ENCODE results near the gene PCDHGA8.
"Not testable (repeated sequence)": the region's sequence is repeated elsewhere in the genome, so short reads cannot be mapped to it uniquely, and the experiment has no call there.

The PCDHGA8 gene

GRCh38 chr5:141371572-141372475, 20.6 kb upstream of the PCDHGA8 start:
- no peak for DNase-seq (ENCODE audit: low read depth)

DNA sequence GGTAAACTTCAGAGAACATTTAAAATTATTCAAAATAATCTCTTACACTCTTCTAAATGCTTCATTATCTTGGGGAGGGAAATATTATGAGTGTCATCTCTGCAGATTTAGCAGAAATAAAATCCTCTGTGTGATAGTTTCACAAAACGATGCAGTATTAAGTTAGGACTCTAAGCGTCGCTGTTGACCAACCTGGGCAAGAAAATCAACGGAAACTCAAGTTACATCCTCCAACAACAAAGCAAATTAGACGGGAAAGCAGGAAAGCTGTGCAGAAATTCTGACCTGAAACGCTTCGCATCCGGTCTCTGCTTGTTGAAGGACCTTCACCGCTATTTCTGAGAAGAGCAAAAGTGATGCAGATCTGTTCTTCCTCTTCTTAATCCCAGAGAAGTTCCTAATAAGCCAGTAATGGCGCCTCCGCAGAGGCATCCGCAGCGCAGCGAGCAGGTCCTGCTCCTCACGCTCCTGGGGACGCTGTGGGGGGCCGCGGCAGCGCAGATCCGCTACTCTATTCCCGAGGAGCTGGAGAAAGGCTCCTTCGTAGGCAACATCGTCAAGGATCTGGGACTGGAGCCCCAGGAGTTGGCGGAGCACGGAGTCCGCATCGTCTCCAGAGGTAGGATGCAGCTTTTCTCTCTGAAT, 18.6 kb upstream of the PCDHGA8 start, which contains the start of gene PCDHGA6:
Gene PCDHGA6, plus strand, starts transcription at position 219 of the 645 bp plus-strand sequence. Its CDS starts 193 bp downstream, at position 412.
- DNase-seq (ENCODE audit: low read depth) = no peak

DNA sequence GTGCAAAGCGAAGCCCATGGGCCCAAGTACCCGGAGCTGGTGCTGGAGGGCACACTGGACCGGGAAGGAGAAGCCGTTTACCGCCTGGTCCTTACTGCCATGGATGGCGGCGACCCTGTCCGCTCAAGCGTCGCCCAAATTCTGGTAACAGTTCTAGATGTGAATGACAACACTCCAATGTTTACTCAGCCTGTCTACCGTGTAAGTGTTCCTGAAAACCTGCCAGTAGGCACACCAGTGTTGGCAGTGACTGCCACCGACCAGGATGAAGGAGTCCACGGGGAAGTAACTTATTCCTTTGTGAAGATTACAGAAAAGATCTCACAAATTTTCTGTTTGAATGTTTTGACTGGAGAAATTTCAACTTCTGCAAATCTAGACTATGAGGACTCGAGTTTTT, 17.8 kb upstream of the PCDHGA8 start:
- no peak for DNase-seq (ENCODE audit: low read depth)

GRCh38 chr5:141375444-141376155, 16.8 kb upstream of the PCDHGA8 start:
- DNase-seq (ENCODE audit: low read depth) = not testable (repeated sequence)

- no peak for DNase-seq (ENCODE audit: low read depth)
Observed at GRCh38 chr5:141382469-141383294, 9.8 kb upstream of the PCDHGA8 start, which contains the start of gene PCDHGA7. Gene PCDHGA7, plus strand, starts transcription at chr5:141382742. Its CDS starts 158 bp downstream, at chr5:141382900.

DNA sequence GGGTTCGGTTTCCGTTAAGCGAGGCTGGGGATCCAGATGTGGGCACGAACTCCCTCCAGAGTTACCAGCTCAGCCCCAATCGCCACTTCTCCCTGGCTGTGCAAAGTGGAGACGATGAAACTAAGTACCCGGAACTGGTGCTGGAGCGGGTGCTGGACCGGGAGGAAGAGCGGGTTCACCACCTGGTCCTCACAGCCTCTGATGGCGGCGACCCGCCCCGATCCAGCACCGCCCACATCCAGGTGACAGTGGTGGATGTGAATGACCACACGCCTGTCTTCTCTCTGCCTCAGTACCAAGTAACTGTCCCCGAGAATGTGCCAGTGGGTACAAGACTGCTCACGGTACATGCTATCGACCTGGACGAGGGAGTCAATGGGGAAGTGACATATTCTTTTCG, 9.1 kb upstream of the PCDHGA8 start:
- DNase-seq (ENCODE audit: low read depth) = no peak

DNA sequence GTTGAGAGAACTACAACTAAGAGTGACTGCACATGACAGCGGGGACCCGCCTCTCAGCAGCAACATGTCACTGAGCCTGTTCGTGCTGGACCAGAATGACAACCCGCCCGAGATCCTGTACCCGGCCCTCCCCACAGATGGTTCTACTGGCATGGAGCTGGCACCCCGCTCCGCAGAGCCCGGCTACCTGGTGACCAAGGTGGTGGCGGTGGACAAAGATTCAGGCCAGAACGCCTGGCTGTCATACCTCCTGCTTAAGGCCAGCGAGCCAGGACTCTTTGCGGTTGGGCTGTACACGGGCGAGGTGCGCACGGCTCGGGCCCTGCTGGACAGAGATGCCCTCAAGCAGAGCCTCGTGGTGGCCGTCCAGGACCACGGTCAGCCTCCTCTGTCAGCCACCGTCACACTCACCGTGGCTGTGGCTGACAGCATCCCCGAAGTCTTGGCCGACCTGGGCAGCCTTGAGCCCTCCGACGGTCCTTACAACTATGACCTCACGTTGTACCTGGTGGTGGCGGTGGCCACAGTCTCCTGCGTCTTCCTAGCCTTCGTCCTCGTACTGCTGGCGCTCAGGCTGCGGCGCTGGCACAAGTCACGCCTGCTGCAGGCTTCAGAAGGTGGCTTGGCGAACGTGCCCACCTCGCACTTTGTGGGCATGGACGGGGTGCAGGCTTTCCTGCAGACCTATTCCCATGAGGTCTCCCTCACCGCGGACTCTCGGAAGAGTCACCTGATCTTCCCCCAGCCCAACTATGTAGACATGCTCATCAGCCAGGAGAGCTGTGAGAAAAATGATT, 7.8 kb upstream of the PCDHGA8 start:
- DNase-seq (ENCODE audit: low read depth) = no peak

DNA sequence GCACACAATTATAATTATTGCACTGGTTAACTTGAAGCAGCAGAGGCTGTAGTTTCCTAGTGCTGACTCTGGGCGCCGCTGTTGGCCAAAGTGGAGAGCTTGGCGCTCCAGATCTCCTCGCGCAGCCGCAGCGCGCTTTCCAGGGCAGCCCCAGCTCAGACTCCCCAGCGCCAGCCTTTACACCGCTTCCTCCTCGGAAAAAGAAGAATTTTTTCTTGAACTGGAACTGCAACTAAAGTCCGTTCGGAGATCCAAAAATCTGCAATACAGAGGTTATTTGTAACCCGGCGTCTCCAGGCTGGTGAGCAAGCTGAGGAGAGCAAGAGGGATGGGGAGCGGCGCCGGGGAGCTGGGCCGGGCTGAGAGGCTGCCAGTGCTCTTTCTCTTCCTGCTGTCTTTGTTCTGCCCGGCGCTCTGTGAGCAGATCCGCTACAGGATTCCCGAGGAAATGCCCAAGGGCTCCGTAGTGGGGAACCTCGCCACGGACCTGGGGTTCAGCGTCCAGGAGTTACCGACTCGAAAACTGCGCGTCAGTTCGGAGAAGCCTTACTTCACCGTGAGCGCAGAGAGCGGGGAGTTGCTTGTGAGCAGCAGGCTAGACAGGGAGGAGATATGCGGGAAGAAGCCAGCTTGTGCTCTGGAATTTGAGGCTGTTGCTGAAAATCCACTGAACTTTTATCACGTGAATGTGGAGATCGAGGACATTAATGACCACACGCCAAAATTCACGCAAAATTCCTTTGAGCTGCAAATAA, 4.7 kb upstream of the PCDHGA8 start, which contains the start of gene PCDHGB4:
Gene PCDHGB4, plus strand, starts transcription at position 142 of the 755 bp plus-strand sequence. Its CDS starts 187 bp downstream, at position 329.
- not testable (repeated sequence) for DNase-seq (ENCODE audit: low read depth)

DNA sequence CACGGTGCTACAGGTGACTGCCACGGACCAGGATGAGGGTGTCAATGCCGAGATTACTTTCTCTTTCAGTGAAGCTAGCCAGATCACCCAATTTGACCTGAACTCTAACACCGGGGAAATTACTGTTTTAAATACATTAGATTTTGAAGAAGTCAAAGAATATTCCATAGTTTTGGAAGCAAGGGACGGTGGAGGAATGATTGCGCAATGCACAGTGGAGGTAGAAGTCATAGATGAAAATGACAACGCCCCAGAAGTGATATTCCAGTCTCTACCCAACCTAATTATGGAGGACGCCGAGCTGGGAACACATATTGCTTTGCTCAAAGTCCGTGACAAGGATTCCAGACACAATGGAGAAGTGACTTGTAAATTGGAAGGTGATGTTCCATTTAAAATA, 3.8 kb upstream of the PCDHGA8 start:
- no peak for DNase-seq (ENCODE audit: low read depth)

GRCh38 chr5:141389153-141390042, 3.0 kb upstream of the PCDHGA8 start:
- DNase-seq (ENCODE audit: low read depth) = no peak

DNA sequence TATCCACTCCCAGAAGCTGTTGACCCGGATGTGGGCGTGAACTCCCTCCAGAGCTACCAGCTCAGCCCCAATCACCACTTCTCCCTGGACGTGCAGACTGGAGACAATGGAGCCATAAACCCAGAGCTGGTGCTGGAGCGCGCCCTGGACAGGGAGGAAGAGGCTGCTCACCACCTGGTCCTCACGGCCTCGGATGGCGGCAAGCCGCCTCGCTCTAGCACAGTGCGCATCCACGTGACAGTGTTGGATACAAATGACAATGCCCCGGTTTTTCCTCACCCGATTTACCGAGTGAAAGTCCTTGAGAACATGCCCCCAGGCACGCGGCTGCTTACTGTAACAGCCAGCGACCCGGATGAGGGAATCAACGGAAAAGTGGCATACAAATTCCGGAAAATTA, 834 bp downstream of the PCDHGA8 start:
- DNase-seq (ENCODE audit: low read depth) = no peak

GRCh38 chr5:141394401-141395187, 2.2 kb downstream of the PCDHGA8 start:
- not testable (repeated sequence) for DNase-seq (ENCODE audit: low read depth)

DNA sequence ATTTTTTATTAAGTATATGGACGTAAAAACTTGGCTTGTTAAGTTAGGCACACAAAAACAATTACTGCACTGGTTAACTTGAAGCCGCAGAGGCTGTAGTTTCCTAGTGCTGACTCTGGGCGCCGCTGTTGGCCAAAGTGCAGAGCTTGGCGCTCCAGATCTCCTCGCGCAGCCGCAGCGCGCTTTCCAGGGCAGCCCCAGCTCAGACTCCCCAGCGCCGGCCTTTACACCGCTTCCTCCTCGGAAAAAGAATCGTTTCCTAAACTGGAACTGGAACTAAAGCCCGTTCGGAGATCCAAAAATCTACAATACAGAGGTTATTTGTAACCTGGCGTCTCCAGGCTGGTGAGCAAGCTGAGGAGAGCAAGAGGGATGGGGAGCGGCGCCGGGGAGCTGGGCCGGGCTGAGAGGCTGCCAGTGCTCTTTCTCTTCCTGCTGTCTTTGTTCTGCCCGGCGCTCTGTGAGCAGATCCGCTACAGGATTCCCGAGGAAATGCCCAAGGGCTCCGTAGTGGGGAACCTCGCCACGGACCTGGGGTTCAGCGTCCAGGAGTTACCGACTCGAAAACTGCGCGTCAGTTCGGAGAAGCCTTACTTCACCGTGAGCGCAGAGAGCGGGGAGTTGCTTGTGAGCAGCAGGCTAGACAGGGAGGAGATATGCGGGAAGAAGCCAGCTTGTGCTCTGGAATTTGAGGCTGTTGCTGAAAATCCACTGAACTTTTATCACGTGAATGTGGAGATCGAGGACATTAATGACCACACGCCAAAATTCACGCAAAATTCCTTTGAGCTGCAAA, 5.5 kb downstream of the PCDHGA8 start, which contains the start of gene PCDHGB5:
Gene PCDHGB5, plus strand, starts transcription at position 192 of the 796 bp plus-strand sequence. Its CDS starts 181 bp downstream, at position 373.
- DNase-seq (ENCODE audit: low read depth) = not testable (repeated sequence)

- DNase-seq (ENCODE audit: low read depth) = no peak
Observed at GRCh38 chr5:141398608-141399007, 6.2 kb downstream of the PCDHGA8 start.

DNA sequence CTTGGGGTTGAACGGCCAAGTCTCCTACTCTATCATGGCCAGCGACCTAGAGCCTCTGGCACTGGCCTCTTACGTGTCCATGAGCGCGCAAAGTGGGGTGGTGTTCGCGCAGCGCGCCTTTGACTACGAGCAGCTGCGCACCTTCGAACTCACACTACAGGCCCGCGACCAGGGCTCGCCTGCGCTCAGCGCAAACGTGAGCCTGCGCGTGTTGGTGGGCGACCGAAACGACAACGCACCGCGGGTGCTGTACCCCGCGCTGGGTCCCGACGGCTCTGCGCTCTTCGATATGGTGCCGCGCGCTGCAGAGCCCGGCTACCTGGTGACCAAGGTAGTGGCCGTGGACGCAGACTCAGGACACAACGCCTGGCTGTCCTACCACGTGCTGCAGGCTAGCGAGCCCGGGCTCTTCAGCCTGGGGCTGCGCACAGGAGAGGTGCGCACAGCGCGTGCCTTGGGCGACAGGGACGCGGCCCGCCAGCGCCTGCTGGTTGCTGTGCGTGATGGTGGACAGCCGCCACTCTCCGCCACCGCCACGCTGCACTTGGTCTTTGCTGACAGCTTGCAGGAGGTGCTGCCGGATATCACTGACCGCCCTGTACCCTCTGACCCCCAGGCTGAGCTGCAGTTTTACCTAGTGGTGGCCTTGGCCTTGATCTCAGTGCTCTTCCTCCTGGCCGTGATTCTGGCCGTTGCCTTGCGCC, 7.3 kb downstream of the PCDHGA8 start:
- no peak for DNase-seq (ENCODE audit: low read depth)

GRCh38 chr5:141402553-141403243, 10.3 kb downstream of the PCDHGA8 start, which contains the start of gene PCDHGA9:
Gene PCDHGA9, plus strand, starts transcription at chr5:141402778. Its CDS starts 175 bp downstream, at chr5:141402953.
- no peak for DNase-seq (ENCODE audit: low read depth)

All from stimulated activated CD8-positive, alpha-beta memory T cell treated with anti-CD3 and anti-CD28 coated beads, Interleukin-15, amount 100 ng/mL, for 24 hours (primary cell).